ENCODE measurements around the gene GDF9. TPM values are rescaled to one million over a fixed set of nuclear protein-coding genes. Genes with fewer than 3 reads are reported as not detected.

Gene GDF9
- total and polyA plus RNA-seq, 2 experiments from 2014 or later, result 0.11 to 0.14 TPM

DNA sequence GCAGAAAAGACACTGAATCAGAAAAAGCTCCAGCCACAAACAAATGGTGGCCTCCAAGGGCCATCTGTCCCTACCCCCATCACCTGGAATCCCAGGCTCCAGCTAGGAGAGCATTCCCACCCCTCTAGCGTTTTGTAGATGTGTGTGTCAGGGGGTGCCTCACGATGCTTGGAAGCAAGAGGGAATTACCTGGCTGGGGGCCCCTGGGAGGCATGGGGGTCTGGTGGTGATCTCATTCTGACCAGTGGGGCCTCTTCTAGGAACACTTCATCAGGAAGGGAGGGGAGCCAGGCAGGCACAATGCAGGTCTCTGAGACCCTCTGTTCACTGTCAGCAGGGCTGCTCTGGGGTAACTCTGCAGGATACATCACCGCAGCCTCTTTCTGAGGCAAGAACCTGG lies 41.8 kb downstream of the GDF9 start (continued):
- TF ChIP-seq, protein P1, sequence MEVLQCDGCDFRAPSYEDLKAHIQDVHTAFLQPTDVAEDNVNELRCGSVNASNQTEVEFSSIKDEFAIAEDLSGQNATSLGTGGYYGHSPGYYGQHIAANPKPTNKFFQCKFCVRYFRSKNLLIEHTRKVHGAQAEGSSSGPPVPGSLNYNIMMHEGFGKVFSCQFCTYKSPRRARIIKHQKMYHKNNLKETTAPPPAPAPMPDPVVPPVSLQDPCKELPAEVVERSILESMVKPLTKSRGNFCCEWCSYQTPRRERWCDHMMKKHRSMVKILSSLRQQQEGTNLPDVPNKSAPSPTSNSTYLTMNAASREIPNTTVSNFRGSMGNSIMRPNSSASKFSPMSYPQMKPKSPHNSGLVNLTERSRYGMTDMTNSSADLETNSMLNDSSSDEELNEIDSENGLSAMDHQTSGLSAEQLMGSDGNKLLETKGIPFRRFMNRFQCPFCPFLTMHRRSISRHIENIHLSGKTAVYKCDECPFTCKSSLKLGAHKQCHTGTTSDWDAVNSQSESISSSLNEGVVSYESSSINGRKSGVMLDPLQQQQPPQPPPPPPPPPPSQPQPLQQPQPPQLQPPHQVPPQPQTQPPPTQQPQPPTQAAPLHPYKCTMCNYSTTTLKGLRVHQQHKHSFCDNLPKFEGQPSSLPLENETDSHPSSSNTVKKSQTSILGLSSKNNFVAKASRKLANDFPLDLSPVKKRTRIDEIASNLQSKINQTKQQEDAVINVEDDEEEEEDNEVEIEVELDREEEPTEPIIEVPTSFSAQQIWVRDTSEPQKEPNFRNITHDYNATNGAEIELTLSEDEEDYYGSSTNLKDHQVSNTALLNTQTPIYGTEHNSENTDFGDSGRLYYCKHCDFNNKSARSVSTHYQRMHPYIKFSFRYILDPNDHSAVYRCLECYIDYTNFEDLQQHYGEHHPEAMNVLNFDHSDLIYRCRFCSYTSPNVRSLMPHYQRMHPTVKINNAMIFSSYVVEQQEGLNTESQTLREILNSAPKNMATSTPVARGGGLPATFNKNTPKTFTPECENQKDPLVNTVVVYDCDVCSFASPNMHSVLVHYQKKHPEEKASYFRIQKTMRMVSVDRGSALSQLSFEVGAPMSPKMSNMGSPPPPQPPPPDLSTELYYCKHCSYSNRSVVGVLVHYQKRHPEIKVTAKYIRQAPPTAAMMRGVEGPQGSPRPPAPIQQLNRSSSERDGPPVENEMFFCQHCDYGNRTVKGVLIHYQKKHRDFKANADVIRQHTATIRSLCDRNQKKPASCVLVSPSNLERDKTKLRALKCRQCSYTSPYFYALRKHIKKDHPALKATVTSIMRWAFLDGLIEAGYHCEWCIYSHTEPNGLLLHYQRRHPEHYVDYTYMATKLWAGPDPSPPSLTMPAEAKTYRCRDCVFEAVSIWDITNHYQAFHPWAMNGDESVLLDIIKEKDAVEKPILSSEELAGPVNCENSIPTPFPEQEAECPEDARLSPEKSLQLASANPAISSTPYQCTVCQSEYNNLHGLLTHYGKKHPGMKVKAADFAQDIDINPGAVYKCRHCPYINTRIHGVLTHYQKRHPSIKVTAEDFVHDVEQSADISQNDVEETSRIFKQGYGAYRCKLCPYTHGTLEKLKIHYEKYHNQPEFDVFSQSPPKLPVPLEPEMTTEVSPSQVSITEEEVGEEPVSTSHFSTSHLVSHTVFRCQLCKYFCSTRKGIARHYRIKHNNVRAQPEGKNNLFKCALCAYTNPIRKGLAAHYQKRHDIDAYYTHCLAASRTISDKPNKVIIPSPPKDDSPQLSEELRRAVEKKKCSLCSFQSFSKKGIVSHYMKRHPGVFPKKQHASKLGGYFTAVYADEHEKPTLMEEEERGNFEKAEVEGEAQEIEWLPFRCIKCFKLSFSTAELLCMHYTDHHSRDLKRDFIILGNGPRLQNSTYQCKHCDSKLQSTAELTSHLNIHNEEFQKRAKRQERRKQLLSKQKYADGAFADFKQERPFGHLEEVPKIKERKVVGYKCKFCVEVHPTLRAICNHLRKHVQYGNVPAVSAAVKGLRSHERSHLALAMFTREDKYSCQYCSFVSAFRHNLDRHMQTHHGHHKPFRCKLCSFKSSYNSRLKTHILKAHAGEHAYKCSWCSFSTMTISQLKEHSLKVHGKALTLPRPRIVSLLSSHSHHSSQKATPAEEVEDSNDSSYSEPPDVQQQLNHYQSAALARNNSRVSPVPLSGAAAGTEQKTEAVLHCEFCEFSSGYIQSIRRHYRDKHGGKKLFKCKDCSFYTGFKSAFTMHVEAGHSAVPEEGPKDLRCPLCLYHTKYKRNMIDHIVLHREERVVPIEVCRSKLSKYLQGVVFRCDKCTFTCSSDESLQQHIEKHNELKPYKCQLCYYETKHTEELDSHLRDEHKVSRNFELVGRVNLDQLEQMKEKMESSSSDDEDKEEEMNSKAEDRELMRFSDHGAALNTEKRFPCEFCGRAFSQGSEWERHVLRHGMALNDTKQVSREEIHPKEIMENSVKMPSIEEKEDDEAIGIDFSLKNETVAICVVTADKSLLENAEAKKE (CRISPR knock-in tag; IDR thresholded peaks at IDR 0.05), result no peak
- TF ChIP-seq JUNB (IDR thresholded peaks at IDR 0.05; ENCODE audit: unreplicated experiment) (no peak), CREB1 (CRISPR knock-in tag; IDR thresholded peaks at IDR 0.05; ENCODE audit: low read depth) (no peak), NANOG (IDR thresholded peaks at IDR 0.05; ENCODE audit: borderline replicate concordance) (no peak)

DNA sequence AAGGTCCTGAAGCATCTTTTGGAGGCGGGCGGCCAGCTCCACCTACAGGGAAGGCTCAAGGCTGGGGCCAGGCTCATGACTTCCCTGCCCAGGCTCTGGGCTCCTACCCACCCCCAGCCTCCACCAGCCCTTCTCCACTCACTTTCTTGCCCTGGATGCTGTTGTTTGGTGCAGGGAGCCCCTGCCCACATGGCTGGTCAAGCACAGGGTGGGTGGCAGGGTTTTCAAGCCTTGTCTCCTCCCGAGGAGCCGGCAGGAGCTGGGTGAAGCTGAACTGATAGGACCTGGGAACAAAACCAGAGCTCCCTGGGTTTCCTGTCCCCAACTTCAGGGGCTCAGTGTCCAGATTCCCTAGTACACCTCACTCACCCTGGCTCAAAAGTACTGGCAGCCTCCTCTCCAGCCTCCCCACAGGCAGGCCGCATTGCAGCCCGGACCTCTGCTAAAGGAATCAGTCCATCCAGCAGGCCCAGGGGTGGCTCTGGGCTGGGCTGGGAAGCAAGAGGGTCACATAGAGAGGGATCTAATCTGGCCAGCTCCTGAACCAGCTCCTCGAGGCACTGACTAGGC lies 42.7 kb downstream of the GDF9 start:
- H3K9me2 ChIP-seq (ENCODE audit: insufficient read depth), result no peaks in the 10 kb centered on the region
- Mint-ChIP-seq H3K27ac (no peak overlapping the region), H3K4me3 (peak overlapping the region; percentile 57; the same call in 2 of the 3 replicates), H3K36me3 (ENCODE audit: low read depth) (peaks cover 3% of the 10 kb centered on the region; the same call in 2 of the 3 replicates), H3K9me3 (no peaks in the 10 kb centered on the region), H3K4me1 (peaks cover 19% of the 10 kb centered on the region), H3K27me3 (ENCODE audit: insufficient read depth, low read depth, poor library complexity) (peaks cover 42% of the 10 kb centered on the region)
- H3K4me2 ChIP-seq, result peak overlapping the region; percentile 76
- H3K4me3 ChIP-seq, result peak overlapping the region; percentile 48
- H4K20me1 ChIP-seq (replicated peaks; ENCODE audit: insufficient read depth), result no peaks in the 10 kb centered on the region; the same call in 1 of the 2 replicates
- peaks cover 19% of the 10 kb centered on the region for H3K4me1 ChIP-seq (ENCODE audit: insufficient read depth)
- no peak for TF ChIP-seq CREB1 (CRISPR knock-in tag; IDR thresholded peaks at IDR 0.05; ENCODE audit: low read depth)
- TF ChIP-seq ZNF114 (CRISPR knock-in tag; IDR thresholded peaks at IDR 0.05), result no peak
- TF ChIP-seq EZH2 (IDR thresholded peaks at IDR 0.05; ENCODE audit: low read depth, unreplicated experiment), result no peak
- no peak for TF ChIP-seq NANOG (IDR thresholded peaks at IDR 0.05; ENCODE audit: borderline replicate concordance)
- no peak for TF ChIP-seq ZNF331 (CRISPR knock-in tag; IDR thresholded peaks at IDR 0.05; ENCODE audit: low read depth)
- TF ChIP-seq, protein P1 (CRISPR knock-in tag; IDR thresholded peaks at IDR 0.05), result no peak
- ATAC-seq, result no peak
- no peak for DNase-seq (ENCODE audit: low spot score)
- H2AFZ ChIP-seq, result peak overlapping the region; percentile 81; the same call in 1 of the 2 replicates
- peaks cover 75% of the 10 kb centered on the region for H3K27me3 ChIP-seq (ENCODE audit: insufficient read depth)
- no peaks in the 10 kb centered on the region for H3K79me2 ChIP-seq (replicated peaks; ENCODE audit: insufficient read depth)
- H3K36me3 ChIP-seq (ENCODE audit: insufficient read depth), result no peaks in the 10 kb centered on the region
- H3F3A ChIP-seq (replicated peaks; ENCODE audit: low read depth), result peaks cover 23% of the 10 kb centered on the region
- no peak overlapping the region for H3K27ac ChIP-seq (ENCODE audit: low read depth)
